HepG2 (cell line): Measurements from ENCODE around the gene TTLL1. TPM values are rescaled to one million over a fixed set of nuclear protein-coding genes. Genes with fewer than 3 reads are reported as not detected.
A peak's percentile ranks its signal among the peaks of the same experiment; 100 is the strongest.

Experiments used
- BCL3 ChIP-seq: sonication (generic); formaldehyde crosslinking; IDR thresholded peaks from 2 replicates; pipeline ENCODE4 v1.5.1; 2020; ENCODE audit warnings: mild to moderate bottlenecking, missing genetic modification reagents, moderate library complexity
- BCL6 ChIP-seq: IDR thresholded peaks from 2 replicates; pipeline ENCODE4 v1.6.1; 2016; ENCODE audit warnings: missing genetic modification reagents, missing compliant biosample characterization
- DNMT1 ChIP-seq: sonication (generic); formaldehyde crosslinking; IDR thresholded peaks from 2 replicates; pipeline ENCODE4 v1.5.1; 2020; ENCODE audit warnings: mild to moderate bottlenecking, missing genetic modification reagents
- ERF ChIP-seq: IDR thresholded peaks from 2 replicates; pipeline ENCODE4 v1.6.1; 2018; ENCODE audit warnings: missing biosample characterization, missing genetic modification reagents
- GMEB1 ChIP-seq: sonication (generic); formaldehyde crosslinking; IDR thresholded peaks from 2 replicates; pipeline ENCODE4 v1.5.1; 2020; ENCODE audit warnings: missing genetic modification reagents, mild to moderate bottlenecking, borderline replicate concordance
- KDM1A ChIP-seq: IDR thresholded peaks from 2 replicates; pipeline ENCODE4 v1.6.1; 2016; ENCODE audit warnings: missing compliant biosample characterization
- MED8 ChIP-seq: sonication (generic); formaldehyde crosslinking; IDR thresholded peaks from 2 replicates; pipeline ENCODE4 v1.8.1; 2023; ENCODE audit warnings: mild to moderate bottlenecking, missing genetic modification reagents; ENCODE audit not compliant: insufficient replicate concordance
- RBM22 ChIP-seq: fragments of 200-400 bp; formaldehyde crosslinking; optimal IDR thresholded peaks from 2 replicates; pipeline ENCODE3; 2017; ENCODE audit warnings: mild to moderate bottlenecking, low read length, moderate library complexity
- THAP9 ChIP-seq: sonication (generic); formaldehyde crosslinking; IDR thresholded peaks from 2 replicates; pipeline ENCODE4; 2020; ENCODE audit warnings: missing genetic modification reagents, mild to moderate bottlenecking, borderline replicate concordance
- ZBTB20 ChIP-seq: sonication (generic); formaldehyde crosslinking; IDR thresholded peaks from 2 replicates; pipeline ENCODE4 v1.8.1; 2023; ENCODE audit warnings: missing genetic modification reagents, low read depth, mild to moderate bottlenecking, borderline replicate concordance
- ZBTB39 ChIP-seq: sonication (generic); formaldehyde crosslinking; IDR thresholded peaks from 2 replicates; pipeline ENCODE4 v1.5.0; 2020; ENCODE audit warnings: missing genetic modification reagents
- ZFP41 ChIP-seq: sonication (generic); formaldehyde crosslinking; IDR thresholded peaks from 2 replicates; pipeline ENCODE4 v1.4.0; 2020; ENCODE audit warnings: mild to moderate bottlenecking, missing genetic modification reagents, borderline replicate concordance
- ZNF333 ChIP-seq: sonication (generic); formaldehyde crosslinking; IDR thresholded peaks from 2 replicates; pipeline ENCODE4 v1.4.0; 2020; ENCODE audit warnings: mild to moderate bottlenecking, missing genetic modification reagents, borderline replicate concordance
- ZNF337 ChIP-seq: sonication (generic); formaldehyde crosslinking; IDR thresholded peaks from 2 replicates; pipeline ENCODE4 v1.5.1; 2020; ENCODE audit warnings: missing genetic modification reagents, low read depth, mild to moderate bottlenecking, borderline replicate concordance
- ZNF549 ChIP-seq: sonication (generic); formaldehyde crosslinking; IDR thresholded peaks from 2 replicates; pipeline ENCODE4 v1.5.0; 2020; ENCODE audit warnings: missing genetic modification reagents
- ZNF678 ChIP-seq: sonication (generic); formaldehyde crosslinking; IDR thresholded peaks from 2 replicates; pipeline ENCODE4 v1.4.0; 2020; ENCODE audit warnings: mild to moderate bottlenecking, missing genetic modification reagents
- polyA plus RNA-seq, 8 experiments: library from polyadenylated mRNA; depleted of rRNA in 3 of 8; stranded (reverse) in 7 of 8; unstranded in 1 of 8; fragments of >200 nt; fragmentation: Illumina TruSeq in 4 of 8; extraction: Trizol in 4 of 8; gene quantifications; 2 replicates each; pipeline versions ENCODE4 v1.2.1 to v1.2.3, GENCODE V29; 2011 to 2016; ENCODE audit warnings: low read depth in 4 of 8, missing spikeins in 1 of 8, mixed read lengths in 1 of 8; ENCODE audit not compliant: insufficient read depth in 1 of 8
- total RNA-seq, 5 experiments: library from RNA; depleted of rRNA; stranded (reverse); fragments of >200 nt; fragmentation: Illumina TruSeq; extraction: Trizol; gene quantifications; 2 replicates each; pipeline ENCODE4 v1.2.3, GENCODE V29; 2016; ENCODE audit warnings: low read depth in 1 of 5
- TF ChIP-seq, protein P1 (sequence below): sonication (generic); formaldehyde crosslinking; IDR thresholded peaks from 2 replicates; pipeline ENCODE4 v1.4.0; 2020; ENCODE audit warnings: mild to moderate bottlenecking, missing genetic modification reagents
- TF ChIP-seq, protein P2 (sequence below): sonication (generic); formaldehyde crosslinking; IDR thresholded peaks from 2 replicates; pipeline ENCODE4 v1.4.0; 2020; ENCODE audit warnings: mild to moderate bottlenecking, missing genetic modification reagents

TTLL1 gene
- total and polyA plus RNA-seq, 2 of the 13 experiments (the other 11 are each of a cell fraction or from before 2014, with no cell fraction given) = 1.6 to 5.3 TPM

DNA sequence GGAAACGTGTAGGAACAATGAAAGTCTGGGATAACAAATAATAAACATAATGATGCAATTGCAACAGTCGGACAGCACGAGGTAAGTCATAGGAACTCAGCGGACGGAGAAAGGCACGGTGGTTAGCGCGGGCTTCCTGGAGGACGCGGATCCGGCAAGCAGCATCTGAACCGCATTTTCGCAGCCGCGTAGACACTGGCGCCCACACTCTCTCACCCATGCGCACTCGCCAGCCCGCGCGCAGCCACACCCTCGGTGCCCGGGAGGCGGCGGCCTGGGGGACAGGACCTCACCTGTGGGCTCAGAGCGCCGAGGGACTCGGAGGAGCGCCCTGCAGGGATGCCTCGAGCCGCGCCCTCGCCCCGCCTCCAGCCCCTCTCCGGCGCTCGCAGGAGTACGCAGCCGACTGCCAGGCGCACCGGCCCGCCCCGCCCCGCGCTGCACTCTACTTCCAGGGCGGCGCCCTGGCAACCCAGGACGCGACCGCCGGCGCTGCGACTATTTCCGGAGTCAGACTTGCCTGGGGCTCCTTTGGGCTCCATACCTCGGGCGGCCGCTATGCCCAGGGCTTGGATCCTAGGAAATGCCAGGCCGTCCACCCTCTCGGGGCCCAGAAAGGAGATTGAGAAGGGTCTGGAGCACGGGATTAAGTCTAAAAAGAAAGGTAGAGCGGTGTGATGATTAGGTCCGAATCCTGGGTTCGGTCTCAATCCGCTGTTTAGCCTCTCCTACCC lies at the start of gene TTLL1 (continued):
- TF ChIP-seq GMEB1 (CRISPR knock-in tag) (peak; percentile 90), THAP9 (peak; percentile 40; the same call in 1 of the 2 replicates), ZNF678 (no peak), ZNF549 (no peak), BCL3 (peak; percentile 87), KDM1A (CRISPR knock-in tag) (peak; percentile 12; the same call in 1 of the 2 replicates), BCL6 (CRISPR knock-in tag) (no peak), ZNF337 (CRISPR knock-in tag) (peak; percentile 72; the same call in 1 of the 2 replicates), ZFP41 (no peak), ZNF333 (CRISPR knock-in tag) (no peak), ERF (CRISPR knock-in tag) (peak; percentile 48; the same call in 1 of the 2 replicates), ZBTB20 (CRISPR knock-in tag) (no peak), ZBTB39 (0 out of 2 replicates have a peak, but pooled peaks have one; percentile 46), MED8 (CRISPR knock-in tag) (peak; percentile 46), DNMT1 (CRISPR knock-in tag) (no peak), RBM22 (peak; percentile 97)
- TF ChIP-seq, protein P1, sequence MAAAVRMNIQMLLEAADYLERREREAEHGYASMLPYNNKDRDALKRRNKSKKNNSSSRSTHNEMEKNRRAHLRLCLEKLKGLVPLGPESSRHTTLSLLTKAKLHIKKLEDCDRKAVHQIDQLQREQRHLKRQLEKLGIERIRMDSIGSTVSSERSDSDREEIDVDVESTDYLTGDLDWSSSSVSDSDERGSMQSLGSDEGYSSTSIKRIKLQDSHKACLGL (CRISPR knock-in tag) = no peak; the same call in none of the 2 replicates
- TF ChIP-seq, protein P2, sequence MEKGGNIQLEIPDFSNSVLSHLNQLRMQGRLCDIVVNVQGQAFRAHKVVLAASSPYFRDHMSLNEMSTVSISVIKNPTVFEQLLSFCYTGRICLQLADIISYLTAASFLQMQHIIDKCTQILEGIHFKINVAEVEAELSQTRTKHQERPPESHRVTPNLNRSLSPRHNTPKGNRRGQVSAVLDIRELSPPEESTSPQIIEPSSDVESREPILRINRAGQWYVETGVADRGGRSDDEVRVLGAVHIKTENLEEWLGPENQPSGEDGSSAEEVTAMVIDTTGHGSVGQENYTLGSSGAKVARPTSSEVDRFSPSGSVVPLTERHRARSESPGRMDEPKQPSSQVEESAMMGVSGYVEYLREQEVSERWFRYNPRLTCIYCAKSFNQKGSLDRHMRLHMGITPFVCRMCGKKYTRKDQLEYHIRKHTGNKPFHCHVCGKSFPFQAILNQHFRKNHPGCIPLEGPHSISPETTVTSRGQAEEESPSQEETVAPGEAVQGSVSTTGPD (CRISPR knock-in tag) = no peak
